HG03139 (cell line): Measurements from ENCODE around the gene ITK.
"Not testable (repeated sequence)": the region's sequence is repeated elsewhere in the genome, so short reads cannot be mapped to it uniquely, and the experiment has no call there.

Experiments used
- ATAC-seq: cut with Tn5 transposase; IDR thresholded peaks from one replicate; pipeline ENCODE4 v1.9.1; 2021; ENCODE audit not compliant: unreplicated experiment

The ITK gene

DNA sequence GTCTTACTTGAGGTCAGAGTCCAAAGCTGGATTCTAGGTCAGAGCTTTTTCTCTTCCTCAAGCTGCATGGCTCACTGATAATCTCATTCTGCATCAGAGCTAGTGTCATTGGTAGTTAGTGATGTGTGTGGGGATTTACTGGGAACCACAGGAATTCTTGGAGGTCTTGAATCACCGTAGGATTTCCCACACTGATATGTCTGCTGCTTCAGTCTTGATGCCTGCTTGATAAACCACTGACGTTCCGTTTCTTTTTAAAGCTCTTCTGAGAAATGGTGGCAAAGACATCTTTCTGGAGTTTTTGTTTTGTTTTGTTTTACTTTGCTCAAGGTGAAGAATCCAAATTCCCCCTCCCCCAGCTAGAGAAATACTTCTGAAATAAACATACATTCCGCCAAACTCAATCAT, 13.4 kb upstream of the ITK start:
- ATAC-seq = no peak

GRCh38 chr5:157168286-157168685, 12.4 kb upstream of the ITK start:
- no peak for ATAC-seq

DNA sequence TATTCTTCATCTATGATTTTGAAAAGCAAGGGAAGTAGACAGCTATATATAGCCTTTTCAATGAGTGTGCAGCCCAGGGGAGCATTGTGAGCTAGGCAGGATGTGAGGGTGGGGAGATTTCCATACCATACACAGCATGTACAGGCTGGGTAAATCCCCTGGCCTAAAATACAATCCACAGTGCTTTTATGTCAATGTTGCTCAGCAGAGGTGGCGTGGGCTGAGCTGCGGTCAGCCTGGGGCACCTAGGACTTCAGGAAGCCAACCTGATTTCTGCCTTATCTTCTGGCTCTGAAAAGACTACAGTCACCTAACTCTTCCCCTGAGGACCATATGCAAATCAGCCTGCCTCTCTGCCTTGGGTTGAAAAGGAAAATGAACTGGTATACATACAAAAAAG, 8.2 kb upstream of the ITK start:
- peak; percentile 97 for ATAC-seq

- ATAC-seq = no peak
Observed at GRCh38 chr5:157175071-157175612, 5.5 kb upstream of the ITK start.

DNA sequence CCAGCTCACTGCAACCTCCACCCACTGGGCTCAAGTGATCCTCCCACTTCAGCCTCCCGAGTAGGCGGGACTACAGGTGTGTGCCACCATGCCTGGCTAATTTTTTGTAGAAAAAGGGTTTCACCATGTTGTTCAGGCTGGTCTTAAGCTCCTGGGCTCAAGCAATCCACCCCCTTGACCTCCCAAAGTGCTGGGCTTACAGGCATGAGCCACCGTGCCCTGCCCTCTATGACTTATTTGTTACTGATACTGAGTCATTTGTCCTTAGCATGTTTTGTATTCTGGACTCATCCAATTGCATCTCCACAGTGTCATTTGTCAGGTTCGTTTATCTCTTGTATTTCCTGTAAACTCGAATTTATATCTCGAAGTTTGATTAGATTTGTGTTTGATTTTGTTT, 2.7 kb upstream of the ITK start:
- no peak for ATAC-seq

GRCh38 chr5:157178966-157179365, 1.7 kb upstream of the ITK start:
- ATAC-seq = no peak

DNA sequence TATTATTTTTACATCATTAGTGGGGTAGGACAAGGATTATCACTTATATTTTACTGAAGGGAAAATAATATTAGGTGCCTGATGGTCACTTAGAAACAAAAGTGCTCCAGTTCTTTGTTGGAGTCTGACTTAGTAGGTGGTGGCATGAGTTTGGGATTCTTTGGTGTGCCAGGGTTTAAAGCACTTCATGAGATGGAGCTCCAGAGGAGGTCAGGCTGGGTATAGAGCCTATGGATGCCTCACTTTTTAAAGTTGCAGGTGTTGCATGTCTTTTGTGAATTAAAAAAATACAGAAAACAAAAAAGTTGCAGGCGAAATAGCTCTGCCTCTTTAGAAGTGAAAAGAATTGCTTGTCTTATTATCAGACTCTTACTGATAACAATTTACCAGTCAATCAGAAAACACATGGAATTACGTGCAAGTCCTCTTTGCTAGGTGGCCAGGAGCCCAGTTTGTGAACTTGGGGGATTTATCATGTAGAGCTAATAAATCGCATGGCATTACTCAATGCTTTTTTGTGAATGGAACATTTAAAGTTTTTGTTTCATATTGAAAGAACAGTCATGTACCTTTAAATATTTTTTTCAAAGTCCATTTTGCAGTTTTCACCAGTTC, 1.6 kb downstream of the ITK start:
- no peak for ATAC-seq

DNA sequence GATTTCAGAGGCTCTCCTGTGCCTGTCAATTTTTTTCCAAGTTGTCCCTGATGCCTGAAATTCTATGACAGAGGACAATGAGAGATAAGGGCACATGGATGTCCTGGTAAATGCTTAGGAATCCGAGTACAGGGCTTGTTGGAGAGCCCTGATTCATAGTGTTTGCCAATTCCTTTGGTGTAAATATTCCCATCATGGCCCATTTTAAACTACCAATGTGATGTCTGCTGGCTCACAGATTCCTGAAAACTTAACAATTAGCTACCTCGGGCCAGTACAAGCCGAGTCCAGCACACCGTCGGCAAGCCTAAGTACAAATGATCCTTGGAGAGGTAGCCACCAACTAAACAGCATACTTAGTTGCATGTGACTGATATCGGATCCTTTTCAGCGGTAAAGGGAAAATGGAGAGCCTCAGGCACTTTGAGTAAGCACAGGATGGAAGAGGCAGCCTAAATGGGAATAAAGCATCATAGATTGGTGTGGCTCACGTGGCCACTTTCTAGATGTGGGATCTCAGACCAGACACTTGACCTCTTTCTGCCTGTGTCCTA, 3.6 kb downstream of the ITK start:
- ATAC-seq = no peak

- not testable (repeated sequence) for ATAC-seq
Observed at GRCh38 chr5:157185122-157185521, 4.5 kb downstream of the ITK start.

DNA sequence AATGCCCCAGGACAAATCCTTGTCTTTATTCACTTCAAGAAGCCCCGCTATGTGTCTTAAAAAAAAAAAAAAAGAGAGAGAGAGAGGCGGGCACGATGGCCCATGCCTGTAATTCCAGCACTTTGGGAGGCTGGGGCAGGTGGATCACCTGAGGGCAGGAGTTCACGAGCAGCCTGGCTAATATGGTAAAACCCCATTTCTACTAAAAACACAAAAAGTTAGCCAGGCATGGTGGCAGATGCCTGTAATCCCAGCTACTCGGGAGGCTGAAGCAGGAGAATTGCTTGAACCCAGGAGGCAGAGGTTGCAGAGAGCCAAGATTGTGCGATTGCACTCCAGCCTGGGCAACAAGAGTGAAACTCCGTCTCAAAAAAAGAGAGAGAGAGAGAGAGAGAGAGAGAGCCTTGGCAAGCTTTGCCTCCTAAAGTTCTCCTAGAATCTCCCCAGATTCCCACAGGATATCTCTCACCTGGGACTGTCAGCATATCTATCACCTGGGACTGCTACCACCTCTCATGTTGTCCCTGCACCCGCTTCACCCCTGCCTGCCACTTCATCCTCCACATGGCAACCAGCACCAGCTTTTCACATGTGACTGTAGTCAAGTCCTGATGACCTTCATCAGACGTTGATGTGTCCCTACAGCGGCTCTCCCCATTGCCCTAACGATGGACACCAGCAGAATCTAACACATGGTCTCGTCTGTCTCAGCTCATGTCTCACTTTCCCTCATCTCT, 5.8 kb downstream of the ITK start:
- no peak for ATAC-seq

DNA sequence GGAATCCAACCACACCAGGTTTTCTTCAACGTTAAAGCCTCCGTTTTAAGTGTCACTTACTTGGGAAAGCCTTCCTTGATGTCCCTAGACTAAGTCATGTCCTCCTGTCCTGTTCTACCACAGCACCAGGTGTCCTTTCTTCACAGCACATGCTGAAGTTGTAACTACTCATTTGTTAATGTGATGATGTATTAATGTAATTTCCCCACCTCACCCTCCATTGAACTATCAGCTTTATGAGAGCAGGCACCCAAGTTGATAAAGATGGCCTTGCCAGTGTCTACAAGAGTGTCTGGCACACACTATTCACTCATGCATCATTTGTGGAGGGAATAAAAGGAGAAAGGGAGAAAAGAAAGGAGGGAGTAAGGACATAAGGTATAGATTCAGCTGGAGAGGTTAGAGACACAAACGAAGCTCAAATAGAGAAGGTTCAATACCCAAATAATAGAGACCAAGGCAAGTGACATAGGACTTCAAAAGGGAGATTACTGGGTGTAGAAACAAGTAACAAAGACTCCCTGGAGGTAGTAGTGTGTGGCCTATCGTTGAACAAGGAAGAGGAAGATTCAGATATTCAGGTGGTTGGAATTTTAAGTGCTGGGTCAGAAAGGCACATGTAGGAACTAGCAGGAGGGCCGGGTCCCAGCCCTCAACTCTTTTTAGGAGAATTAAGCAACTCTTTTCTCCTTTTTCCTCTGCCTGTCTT, 6.6 kb downstream of the ITK start:
- ATAC-seq = no peak

- no peak for ATAC-seq
Observed at GRCh38 chr5:157188270-157188669, 7.6 kb downstream of the ITK start.

- no peak for ATAC-seq
Observed at GRCh38 chr5:157189223-157189622, 8.6 kb downstream of the ITK start.

- ATAC-seq = no peak
Observed at GRCh38 chr5:157193699-157194424, 13.2 kb downstream of the ITK start.

DNA sequence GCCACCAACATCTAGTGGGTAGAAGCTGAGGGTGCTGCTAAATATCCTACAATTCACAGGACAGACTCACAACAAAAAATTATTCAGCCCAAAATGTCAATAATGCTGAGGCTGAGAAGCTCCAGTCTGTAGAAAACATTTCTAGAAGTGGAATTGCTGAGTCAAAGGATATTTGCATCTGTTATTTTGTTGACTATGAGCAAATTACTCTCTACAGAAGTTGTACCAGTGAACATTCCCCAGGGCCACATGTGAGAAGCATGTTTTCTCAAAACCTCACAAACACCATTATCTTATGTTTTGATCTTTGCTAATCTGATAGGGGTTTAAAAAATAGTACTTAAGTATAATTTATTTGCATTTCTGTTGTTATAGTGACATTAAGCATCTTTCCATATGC, 15.4 kb downstream of the ITK start:
- no peak for ATAC-seq

- no peak for ATAC-seq
Observed at GRCh38 chr5:157197086-157197485, 16.4 kb downstream of the ITK start.

DNA sequence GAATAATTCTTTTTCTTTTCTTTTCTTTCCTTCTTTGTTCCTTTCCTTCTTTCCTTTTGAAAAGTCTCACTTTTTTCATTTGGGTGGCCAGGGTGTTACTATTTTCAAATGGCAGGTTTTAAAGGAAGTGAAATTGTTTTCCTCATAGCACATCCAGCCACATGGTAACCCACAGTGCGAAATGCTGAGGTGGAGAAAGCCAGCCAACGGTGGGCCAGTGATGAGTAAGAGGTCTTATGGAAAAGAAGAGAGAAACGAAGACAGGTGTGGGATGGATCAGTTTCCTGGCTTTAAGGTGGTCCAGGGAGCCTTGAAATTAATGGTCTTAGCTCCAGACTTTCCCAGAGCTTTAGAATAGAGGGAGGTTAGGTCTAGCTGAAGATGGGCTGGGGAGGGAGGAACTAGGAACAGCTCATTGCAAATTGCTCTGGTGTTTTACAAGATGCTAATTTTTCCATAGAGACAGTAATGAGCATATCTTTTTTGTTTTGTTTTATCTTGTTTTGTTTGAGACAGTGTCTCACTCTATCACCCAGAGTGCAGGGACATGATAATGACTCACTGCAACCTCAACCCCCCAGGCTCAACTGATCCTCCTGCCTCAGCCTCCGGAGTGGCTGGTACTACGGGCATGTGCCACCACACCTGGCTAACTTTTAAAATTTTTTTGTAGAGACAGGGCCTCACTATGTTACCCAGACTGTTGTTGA, 17.8 kb downstream of the ITK start:
- ATAC-seq = no peak

- no peak for ATAC-seq
Observed at GRCh38 chr5:157201857-157202256, 21.2 kb downstream of the ITK start.

DNA sequence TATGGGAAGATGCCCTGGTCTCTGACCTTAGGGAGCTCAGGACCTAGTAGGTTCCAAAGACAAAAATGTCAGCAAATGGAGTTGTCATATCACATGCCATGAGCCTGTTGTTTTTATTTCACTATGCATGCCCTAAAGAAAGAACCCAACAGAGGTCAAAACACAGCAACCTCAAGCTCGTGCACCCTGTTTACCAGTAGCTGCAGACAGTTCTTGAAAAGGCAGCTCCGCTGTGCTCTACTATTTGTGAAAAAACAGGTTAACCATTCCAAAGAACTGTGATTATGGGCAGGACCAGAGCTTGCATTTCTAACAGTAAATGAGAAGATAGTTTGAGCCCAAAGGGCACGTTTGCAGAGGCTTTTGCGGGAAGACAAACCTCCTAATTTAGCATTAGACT, 22.8 kb downstream of the ITK start:
- no peak for ATAC-seq

DNA sequence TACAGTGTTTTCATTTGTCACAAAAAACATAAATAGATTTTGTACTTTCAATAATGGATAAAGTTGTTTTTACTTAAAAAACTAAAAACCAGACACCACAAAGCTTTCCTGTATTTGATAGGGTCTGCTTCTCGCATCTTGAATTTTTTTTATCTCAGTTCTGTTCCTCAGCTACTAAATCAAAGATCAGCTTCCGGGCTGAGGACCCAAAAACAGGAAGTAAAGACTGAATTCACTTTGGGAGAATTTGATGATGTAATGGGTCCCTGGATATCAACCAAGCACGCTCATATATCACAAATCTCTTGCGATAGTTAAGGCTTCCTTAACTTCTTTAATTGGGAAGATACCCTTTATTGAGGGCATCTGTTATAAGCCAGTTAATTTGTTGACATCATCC, 24.1 kb downstream of the ITK start:
- ATAC-seq = no peak
